ENCODE data around the gene PNMA1.

Gene PNMA1

DNA sequence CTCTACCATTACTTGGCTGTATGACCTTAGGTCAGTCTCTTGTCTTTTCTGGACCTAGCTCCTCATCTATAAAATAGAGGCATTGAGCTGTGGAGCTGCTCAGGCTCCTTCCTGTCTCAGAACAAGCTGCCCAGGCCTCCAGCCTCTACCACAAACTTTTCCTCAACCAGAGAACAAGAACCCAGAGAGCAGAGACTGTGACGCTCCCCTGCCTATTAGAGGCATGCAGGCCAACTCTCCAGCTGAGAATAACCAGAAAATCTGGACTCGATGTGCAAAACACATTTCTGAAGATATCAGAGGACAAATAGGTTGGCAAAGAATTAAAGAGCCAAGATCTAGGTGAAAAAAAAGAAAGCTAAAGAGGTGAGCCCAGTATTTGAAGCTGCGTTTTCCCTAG is 17.8 kb upstream of the PNMA1 start:
- no peak for DNase-seq

GRCh38 chr14:73731111-73731510 is 16.9 kb upstream of the PNMA1 start:
- DNase-seq: no peak

GRCh38 chr14:73729556-73730265 is 15.5 kb upstream of the PNMA1 start:
- DNase-seq: no peak

DNA sequence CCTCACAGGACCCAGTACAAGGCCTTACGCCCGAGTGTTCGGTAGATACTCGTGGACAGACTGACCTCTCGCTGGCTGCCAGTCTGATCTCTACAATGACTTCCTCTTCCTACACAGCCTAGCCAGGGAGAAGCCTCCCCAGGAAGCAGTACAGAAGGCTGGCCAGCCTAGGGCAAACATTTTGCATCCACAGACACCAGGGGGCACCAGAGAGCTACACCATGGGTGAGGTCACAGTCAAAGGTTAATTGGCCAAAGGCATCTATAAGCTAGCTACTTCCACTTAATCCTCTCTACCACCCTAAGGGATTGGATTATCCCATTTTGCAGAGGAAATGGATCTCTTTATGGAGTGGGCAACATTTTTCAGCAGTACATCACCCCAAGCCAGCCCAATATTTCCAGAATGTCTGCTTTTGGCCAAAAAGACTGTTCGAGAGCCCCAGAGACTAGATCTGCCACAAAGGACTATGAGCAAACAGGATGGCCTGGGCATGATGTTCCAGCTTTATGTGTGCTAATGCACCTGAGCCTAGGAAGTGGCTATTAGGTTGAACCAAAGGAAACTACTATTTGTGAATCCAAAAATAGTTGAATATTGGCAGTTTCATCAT is 14.6 kb upstream of the PNMA1 start:
- DNase-seq: peak; percentile 92

GRCh38 chr14:73727166-73727565 is 13.0 kb upstream of the PNMA1 start:
- no peak for DNase-seq

DNA sequence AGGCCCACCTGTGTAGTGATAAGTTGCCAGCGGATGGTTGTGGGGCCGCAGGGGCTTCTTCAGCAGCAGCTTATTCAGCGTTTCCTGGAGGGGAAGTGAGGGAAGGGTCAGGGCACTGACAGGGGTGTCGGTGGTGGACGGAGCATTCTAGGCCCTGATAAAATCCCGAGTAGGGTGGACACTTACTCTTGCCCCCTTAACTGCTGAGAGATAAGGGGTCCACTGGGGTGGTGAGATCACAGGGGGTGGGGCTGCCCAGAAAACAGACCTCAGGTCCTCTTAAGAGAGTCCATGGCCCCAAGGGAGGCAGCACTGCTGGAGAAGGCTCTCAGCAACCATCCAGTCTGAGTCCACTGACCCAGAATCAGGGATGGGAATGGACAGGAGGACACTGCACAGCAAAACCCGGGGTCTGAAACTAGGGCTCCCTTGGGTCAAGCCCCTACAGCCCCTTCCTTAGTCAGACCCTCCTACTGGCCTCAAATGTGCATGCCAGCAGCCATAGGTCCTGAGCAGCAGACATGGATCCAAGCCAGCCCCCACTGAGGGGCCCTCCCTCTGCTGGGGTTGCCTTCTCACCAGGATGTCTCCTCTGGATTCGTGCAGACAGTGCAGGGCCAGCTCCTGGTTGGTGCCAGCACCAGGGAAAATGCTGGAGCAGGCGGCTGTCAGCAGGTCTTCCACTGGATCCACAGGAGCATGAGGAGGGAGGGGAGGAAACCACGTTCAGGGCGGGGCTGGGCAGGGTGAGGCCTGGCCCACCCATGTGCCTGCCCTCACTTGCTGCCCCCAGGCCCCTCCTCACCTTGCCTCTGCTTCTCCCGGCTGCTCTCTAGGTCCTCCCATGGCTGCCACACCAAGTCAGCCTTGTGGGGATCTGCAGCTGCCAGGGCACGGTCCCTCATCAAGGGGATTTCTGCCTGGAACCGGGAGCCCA is 12.1 kb upstream of the PNMA1 start:
- no peak for DNase-seq

DNA sequence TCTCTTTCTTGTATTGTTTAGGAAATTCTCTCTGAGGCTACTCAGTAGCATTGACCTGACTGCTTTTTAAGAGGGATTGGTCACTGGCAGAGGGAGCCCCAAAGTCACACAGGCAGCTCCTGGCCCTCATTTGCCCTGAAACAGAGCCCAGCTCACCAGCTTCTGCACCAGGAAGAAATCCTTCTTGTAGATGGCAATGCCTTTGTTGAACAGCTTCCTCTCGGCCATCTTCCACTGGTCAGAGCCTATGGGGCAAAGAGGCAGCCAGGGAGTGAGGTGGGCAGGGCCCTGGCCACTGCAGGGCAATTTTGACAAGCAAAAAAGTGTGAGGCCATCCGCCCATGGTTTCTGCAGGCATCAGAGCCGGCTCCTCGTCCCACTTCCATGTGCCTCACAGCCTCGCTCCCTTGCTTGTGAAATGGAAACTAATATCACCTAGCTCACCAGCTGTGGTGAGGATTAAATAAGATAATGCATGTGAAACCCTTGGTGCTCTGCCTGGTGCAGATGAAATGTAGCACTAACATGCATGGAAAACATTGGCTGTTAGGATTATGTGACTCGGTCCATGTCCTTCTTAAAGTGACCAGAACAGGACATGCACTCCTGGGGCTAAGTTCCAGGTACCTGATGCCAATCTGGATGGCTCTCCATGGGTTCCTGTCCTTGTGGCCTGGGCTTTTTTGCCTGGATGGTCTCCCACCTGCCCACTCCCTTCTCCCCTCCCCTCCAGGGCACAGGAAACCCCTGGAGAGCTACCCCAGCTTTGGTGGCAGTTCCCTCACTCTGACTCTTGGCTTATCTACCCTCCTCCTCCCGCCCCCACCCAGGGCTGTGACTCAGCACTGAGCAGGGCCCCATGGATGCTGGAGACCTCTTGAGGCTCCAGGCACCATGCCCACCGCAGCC is 11.2 kb upstream of the PNMA1 start:
- DNase-seq: peak; percentile 56

- DNase-seq: no peak
Observed at GRCh38 chr14:73724696-73725095, 10.5 kb upstream of the PNMA1 start.

- no peak for DNase-seq
Observed at GRCh38 chr14:73723797-73724661, 9.8 kb upstream of the PNMA1 start.

DNA sequence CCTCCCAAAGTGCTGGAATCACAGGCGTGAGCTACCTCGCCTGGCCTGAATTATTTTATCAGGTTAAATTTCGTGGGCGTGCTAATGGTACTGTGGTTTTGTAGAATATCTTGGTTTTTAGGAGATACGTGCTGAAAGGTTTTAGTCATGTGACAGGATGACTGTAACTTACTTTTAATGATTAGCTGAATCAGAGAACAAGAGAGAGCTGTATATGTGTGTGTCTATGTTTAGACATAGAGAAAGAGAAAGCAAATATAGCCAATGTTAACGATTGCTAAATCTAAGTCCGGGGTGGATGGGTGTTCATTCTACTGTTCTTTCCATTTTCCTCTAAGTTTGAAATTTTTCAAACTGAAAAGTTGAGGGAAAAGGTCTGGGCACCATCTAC is 9.2 kb upstream of the PNMA1 start:
- DNase-seq: no peak

DNA sequence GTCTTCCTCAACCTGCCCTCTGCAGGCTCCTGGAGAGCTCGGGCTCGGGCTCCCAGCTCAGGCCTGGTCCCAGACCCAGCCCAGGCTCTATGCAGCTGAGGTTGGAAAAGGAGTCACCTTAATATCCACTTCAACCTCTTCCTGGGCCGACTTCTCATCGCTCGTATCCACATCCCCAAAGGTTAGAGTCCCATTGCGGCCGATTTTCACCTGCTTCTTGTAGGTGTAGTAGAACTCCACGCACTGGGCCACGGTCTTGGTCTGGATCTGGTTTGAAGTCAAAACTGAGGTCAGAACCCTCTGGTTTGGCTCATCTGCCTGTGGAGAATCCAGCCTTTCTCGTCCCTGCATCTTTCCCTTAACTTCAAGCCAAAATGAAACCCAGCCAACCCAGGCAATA is 8.4 kb upstream of the PNMA1 start:
- DNase-seq: no peak

DNA sequence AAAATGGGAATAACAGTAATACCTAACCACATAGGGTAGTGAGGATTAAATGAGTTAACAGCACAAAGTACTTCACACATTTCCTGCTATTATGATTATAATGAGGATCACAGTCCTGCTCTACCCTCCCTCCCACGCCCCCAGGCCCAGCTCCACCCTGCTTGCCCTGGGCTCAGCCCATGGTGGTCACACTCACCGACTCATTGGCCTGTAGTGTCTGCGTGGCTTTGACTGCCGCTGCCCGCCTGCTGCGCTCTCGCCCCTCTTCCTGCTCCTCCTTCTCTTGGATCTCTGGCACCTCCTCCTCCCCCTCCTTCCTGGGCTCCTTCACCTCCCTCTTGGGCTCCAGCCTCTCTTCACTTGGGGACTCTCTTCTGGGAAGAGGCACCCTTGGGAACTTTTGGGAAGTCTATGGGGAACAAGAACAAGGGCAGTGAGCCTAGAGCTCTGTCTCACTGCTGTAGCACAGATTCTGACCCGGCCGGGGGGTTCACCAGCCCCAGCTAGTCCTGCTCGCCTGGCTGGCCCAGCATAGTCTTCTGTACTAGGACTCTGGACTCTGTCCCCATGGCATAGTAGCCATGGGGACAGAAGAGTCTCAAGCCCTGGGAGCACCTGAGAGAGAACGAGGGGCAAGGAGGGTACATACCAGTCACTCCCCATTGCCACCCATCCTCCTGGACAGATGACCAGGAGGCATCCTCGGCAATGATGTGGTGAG is 7.1 kb upstream of the PNMA1 start:
- DNase-seq: no peak

GRCh38 chr14:73720636-73721035 is 6.5 kb upstream of the PNMA1 start:
- no peak for DNase-seq

DNA sequence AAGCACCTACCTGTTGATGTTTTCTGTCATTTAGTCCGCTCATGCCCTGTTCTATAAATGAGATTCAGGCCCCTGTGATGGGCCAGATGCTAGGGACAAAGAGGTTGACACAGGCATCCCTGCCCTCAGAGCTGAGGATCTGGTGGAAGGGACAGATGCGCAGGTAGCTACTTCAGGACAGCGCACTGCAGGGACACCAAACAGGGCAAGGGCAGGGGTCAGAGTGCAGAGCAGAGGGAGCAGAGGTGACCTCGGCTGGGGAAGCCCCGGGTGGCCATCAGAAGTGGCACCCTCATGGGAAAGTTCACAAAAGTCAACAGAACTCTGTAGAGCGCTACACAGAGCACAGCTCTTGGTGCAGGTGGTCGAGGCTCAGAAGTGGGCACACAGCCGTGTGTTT is 5.6 kb upstream of the PNMA1 start:
- no peak for DNase-seq

GRCh38 chr14:73719361-73719760 is 5.2 kb upstream of the PNMA1 start:
- no peak for DNase-seq

DNA sequence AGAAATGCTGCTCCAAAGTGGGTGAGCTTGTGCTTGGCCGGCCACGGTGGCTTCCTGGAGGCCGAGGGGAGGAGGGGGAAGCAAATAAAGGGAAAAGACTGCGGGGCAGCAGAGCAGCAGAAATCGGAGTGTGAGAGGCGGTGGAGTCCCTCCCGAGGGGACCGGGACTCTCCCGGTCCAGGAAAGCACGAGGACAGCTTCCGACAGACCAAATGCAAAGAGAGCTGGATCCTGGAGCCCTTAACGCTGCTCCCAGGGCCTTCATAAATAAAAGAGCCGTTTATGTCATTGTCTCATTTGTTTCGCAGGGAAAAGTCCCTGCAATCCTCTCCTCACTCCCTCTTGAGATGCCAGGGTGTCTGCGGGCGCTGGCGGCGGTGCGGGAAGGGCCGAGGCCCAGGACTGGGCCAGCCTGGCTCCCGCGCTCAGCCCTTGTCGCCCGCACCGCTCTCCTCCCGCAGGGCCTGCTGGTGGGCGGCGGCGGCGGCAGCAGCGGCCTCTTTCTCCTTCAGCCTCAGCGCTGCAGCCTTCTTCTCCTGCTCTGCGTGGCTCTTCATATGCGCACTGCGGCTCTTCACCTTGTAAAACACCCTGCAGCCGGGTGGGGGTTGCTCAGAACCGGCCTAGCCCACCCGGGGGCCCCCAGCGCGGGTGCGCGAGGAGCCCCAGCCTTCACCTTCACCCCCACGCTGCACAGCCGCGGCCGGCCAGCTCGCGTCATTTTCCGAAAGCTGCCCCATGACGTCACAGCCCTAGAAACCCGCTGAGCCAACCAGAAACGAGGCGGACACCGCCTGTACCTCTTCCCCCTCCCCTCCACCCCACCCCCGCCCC is 4.5 kb upstream of the PNMA1 start:
- DNase-seq: no peak

DNA sequence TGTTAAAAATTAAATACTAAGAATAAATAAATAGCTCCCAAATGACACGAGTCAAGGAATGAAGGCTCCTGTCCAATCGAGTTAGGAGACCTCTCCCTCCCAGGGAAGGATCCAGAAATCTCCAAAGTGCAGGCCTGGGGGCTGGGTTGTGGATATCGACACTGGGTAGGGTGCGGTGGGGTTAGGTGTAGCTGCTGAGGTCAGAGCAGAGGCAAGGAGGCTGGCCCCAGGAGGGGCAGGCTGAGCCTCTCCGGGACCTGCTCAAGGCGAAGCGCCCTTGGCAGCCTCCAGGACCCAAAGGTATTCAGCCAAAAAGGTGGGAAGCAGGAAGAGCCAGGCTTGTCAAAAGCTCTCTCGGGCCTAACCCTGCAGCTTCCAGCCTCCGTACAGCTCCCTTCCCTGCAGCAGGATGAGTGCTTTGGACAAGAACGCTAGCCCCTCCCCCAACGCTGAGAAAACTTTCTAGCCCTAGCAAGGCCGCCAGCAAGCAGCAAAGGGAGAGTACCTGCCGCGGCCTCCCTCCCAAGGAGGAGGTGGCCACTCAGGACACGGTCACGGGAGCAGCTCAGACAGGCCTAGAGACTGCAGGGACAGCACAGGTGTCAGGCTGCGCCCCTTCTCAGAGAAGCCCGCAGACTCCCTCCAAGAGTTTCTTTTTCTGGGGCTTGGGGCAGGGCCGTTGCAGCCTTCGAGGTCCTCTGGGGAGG is 3.7 kb upstream of the PNMA1 start:
- DNase-seq: no peak

DNA sequence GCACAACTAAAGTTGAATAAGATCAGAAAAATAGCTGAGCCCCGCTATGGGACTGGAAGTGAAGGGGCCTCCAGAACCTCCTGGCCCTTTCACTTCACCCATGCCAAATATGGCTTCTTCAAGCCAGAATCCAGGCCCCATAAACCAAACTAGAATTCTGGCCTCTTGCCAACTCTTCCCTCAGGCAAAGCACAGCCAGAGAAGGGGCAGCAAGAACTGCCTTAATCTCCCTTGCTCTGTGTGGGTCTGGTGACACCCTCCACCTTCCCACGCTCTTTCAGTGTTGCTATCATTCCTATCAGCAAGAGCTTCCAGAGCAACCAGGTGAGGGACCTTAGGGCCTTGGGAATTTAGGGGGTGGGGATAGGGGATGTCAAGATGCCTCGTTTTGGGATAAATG is 3.1 kb upstream of the PNMA1 start:
- DNase-seq: peak; percentile 13

GRCh38 chr14:73715707-73716106 is 1.5 kb upstream of the PNMA1 start:
- DNase-seq: no peak

Data from OCI-M1 (cell line).